HG02763 (cell line): Measurements from ENCODE around the gene PLCD3.
A peak's percentile ranks its signal among the peaks of the same experiment; 100 is the strongest.

Experiments used
- ATAC-seq: cut with Tn5 transposase; IDR thresholded peaks from one replicate; pipeline ENCODE4 v1.9.1; 2021; ENCODE audit warnings: mild to moderate bottlenecking, moderate library complexity; ENCODE audit not compliant: unreplicated experiment

Gene PLCD3

GRCh38 chr17:45149669-45150664 is 17.7 kb upstream of the PLCD3 start:
- no peak for ATAC-seq

- ATAC-seq = no peak
Measured at GRCh38 chr17:45149037-45149668, 16.8 kb upstream of the PLCD3 start.

- ATAC-seq = peak; percentile 73
Measured at GRCh38 chr17:45148183-45149036, 16.1 kb upstream of the PLCD3 start, which contains the start of gene HEXIM1. Gene HEXIM1, plus strand, starts transcription at chr17:45148475. Its CDS starts 716 bp downstream, at chr17:45149191.

GRCh38 chr17:45147581-45148182 is 15.4 kb upstream of the PLCD3 start:
- no peak for ATAC-seq

- no peak for ATAC-seq
Measured at GRCh38 chr17:45146890-45147580, 14.7 kb upstream of the PLCD3 start.

- no peak for ATAC-seq
Measured at GRCh38 chr17:45146592-45146889, 14.2 kb upstream of the PLCD3 start.

- no peak for ATAC-seq
Measured at GRCh38 chr17:45146166-45146565, 13.9 kb upstream of the PLCD3 start.

- no peak for ATAC-seq
Measured at GRCh38 chr17:45145035-45145389, 12.7 kb upstream of the PLCD3 start.

GRCh38 chr17:45144199-45145034 is 12.1 kb upstream of the PLCD3 start:
- ATAC-seq = no peak

- no peak for ATAC-seq
Measured at GRCh38 chr17:45143767-45144198, 11.5 kb upstream of the PLCD3 start.

- no peak for ATAC-seq
Measured at GRCh38 chr17:45143094-45143670, 10.9 kb upstream of the PLCD3 start.

- ATAC-seq = no peak
Measured at GRCh38 chr17:45139533-45139920, 7.2 kb upstream of the PLCD3 start.

- ATAC-seq = no peak
Measured at GRCh38 chr17:45138911-45139532, 6.7 kb upstream of the PLCD3 start.

GRCh38 chr17:45137561-45138305 is 5.4 kb upstream of the PLCD3 start:
- no peak for ATAC-seq

- ATAC-seq = no peak
Measured at GRCh38 chr17:45136846-45137560, 4.7 kb upstream of the PLCD3 start.

GRCh38 chr17:45135978-45136791 is 3.9 kb upstream of the PLCD3 start:
- ATAC-seq = no peak
